MM.1S (cell line): ENCODE data around the gene FRK.

Source experiments
- DNase-seq: peaks from one replicate; pipeline ENCODE4 v3.0.0-alpha.2; 2015
- H2AFZ ChIP-seq: fragments of 300-600 bp; sonication (generic); 2 replicates; pipeline ENCODE4 v1.6.0; 2016; ENCODE audit warnings: antibody characterized with exemption, low read length
- H3F3A ChIP-seq: fragments of 300-600 bp; sonication (generic); 2 replicates; pipeline ENCODE4 v1.6.1; 2016; ENCODE audit warnings: mild to moderate bottlenecking, antibody characterized with exemption, low read length, moderate library complexity, mixed read lengths; ENCODE audit not compliant: insufficient read depth
- H3K27ac ChIP-seq: fragments of 300-600 bp; sonication (generic); 2 replicates; pipeline ENCODE4 v1.5.1; 2016; ENCODE audit warnings: mild to moderate bottlenecking, low read length
- H3K27me3 ChIP-seq: fragments of 300-600 bp; sonication (generic); replicated peaks from 2 replicates; pipeline ENCODE4 v1.6.0; 2016; ENCODE audit warnings: low read length; ENCODE audit not compliant: insufficient read depth
- H3K36me3 ChIP-seq: fragments of 300-600 bp; sonication (generic); replicated peaks from 2 replicates; pipeline ENCODE4 v1.6.1; 2016; ENCODE audit warnings: mild to moderate bottlenecking, low read length, mixed read lengths; ENCODE audit not compliant: insufficient read depth
- H3K4me1 ChIP-seq: fragments of 300-600 bp; sonication (generic); 2 replicates; pipeline ENCODE4 v1.6.1; 2016; ENCODE audit warnings: low read length, mixed read lengths
- H3K4me2 ChIP-seq: fragments of 300-600 bp; sonication (generic); 2 replicates; pipeline ENCODE4 v1.6.0; 2016; ENCODE audit warnings: low read depth, low read length
- H3K4me3 ChIP-seq: fragments of 300-600 bp; sonication (generic); 2 replicates; pipeline ENCODE4 v1.5.1; 2016; ENCODE audit warnings: low read length, mixed read lengths
- H3K79me2 ChIP-seq: fragments of 300-600 bp; sonication (generic); 2 replicates; pipeline ENCODE4 v1.6.1; 2016; ENCODE audit warnings: mixed run types, low read length, mixed read lengths
- H3K9ac ChIP-seq: fragments of 300-600 bp; sonication (generic); 2 replicates; pipeline ENCODE4 v1.6.1; 2016; ENCODE audit warnings: low read length, mixed read lengths
- H3K9me2 ChIP-seq: fragments of 300-600 bp; sonication (generic); replicated peaks from 2 replicates; pipeline ENCODE4 v1.6.1; 2016; ENCODE audit warnings: mild to moderate bottlenecking, low read length, mixed read lengths; ENCODE audit not compliant: insufficient read depth
- H3K9me3 ChIP-seq: fragments of 300-600 bp; sonication (generic); replicated peaks from 2 replicates; pipeline ENCODE4 v1.6.1; 2016; ENCODE audit warnings: mild to moderate bottlenecking, low read length, mixed read lengths; ENCODE audit not compliant: insufficient read depth
- H4K20me1 ChIP-seq: fragments of 300-600 bp; sonication (generic); 2 replicates; pipeline ENCODE4 v1.6.1; 2016; ENCODE audit warnings: mild to moderate bottlenecking, low read length, moderate library complexity, mixed read lengths; ENCODE audit not compliant: insufficient read depth
- CTCF ChIP-seq: fragments of 300-600 bp; sonication (generic); IDR thresholded peaks from 2 replicates; pipeline ENCODE4 v1.5.1; 2016; ENCODE audit warnings: antibody characterized with exemption, low read length, mixed read lengths
- EZH2 ChIP-seq: fragments of 300-600 bp; sonication (generic); optimal IDR thresholded peaks from 2 replicates; pipeline ENCODE3; 2017; ENCODE audit warnings: low read depth, mild to moderate bottlenecking, antibody characterized with exemption, low read length, mixed read lengths
- EZH2phosphoT487 ChIP-seq: fragments of 300-600 bp; sonication (generic); IDR thresholded peaks from 2 replicates; pipeline ENCODE4 v1.6.1; 2018; ENCODE audit warnings: antibody characterized with exemption, low read length

The FRK gene

GRCh38 chr6:116078522-116078921 is 17.8 kb upstream of the FRK start:
- Histone ChIP-seq H4K20me1 (no peaks in the 10 kb centered on the region), H3K27me3 (no peaks in the 10 kb centered on the region), H2AFZ (no peak overlapping the region), H3K36me3 (no peaks in the 10 kb centered on the region), H3K4me2 (no peak overlapping the region), H3F3A (no peaks in the 10 kb centered on the region), H3K4me3 (no peak overlapping the region), H3K9me3 (no peaks in the 10 kb centered on the region), H3K9ac (no peak overlapping the region), H3K79me2 (no peaks in the 10 kb centered on the region), H3K9me2 (no peaks in the 10 kb centered on the region), H3K27ac (no peak overlapping the region), H3K4me1 (no peaks in the 10 kb centered on the region)
- no peak for DNase-seq
- TF ChIP-seq EZH2phosphoT487 (no peak), CTCF (no peak), EZH2 (no peak)

- no peaks in the 10 kb centered on the region for H3K27me3 ChIP-seq
- H2AFZ ChIP-seq, result no peak overlapping the region
- H3K4me2 ChIP-seq, result no peak overlapping the region
- H3K9me3 ChIP-seq, result no peaks in the 10 kb centered on the region
- no peak overlapping the region for H3K4me3 ChIP-seq
- no peaks in the 10 kb centered on the region for H3K36me3 ChIP-seq
- no peak for DNase-seq
- TF ChIP-seq EZH2 (no peak), CTCF (no peak), EZH2phosphoT487 (no peak)
- H3F3A ChIP-seq, result no peaks in the 10 kb centered on the region
- no peaks in the 10 kb centered on the region for H3K9me2 ChIP-seq
- no peaks in the 10 kb centered on the region for H4K20me1 ChIP-seq
- no peaks in the 10 kb centered on the region for H3K4me1 ChIP-seq
- H3K9ac ChIP-seq, result no peak overlapping the region
- no peaks in the 10 kb centered on the region for H3K79me2 ChIP-seq
- no peak overlapping the region for H3K27ac ChIP-seq
Observed at GRCh38 chr6:116074732-116075390, 14.2 kb upstream of the FRK start.

- H4K20me1 ChIP-seq, result no peaks in the 10 kb centered on the region
- H3K36me3 ChIP-seq, result no peaks in the 10 kb centered on the region
- no peak for TF ChIP-seq EZH2phosphoT487
- no peak for TF ChIP-seq EZH2
- no peak for TF ChIP-seq CTCF
- DNase-seq, result no peak
- no peak overlapping the region for H3K9ac ChIP-seq
- H3K4me3 ChIP-seq, result no peak overlapping the region
- no peaks in the 10 kb centered on the region for H3K79me2 ChIP-seq
- H3F3A ChIP-seq, result no peaks in the 10 kb centered on the region
- no peaks in the 10 kb centered on the region for H3K9me3 ChIP-seq
- no peaks in the 10 kb centered on the region for H3K4me1 ChIP-seq
- H3K4me2 ChIP-seq, result no peak overlapping the region
- no peak overlapping the region for H2AFZ ChIP-seq
- H3K27me3 ChIP-seq, result no peaks in the 10 kb centered on the region
- H3K9me2 ChIP-seq, result no peaks in the 10 kb centered on the region
- no peak overlapping the region for H3K27ac ChIP-seq
Observed at GRCh38 chr6:116073765-116074440, 13.2 kb upstream of the FRK start.
